Osteocyte (in vitro differentiated cells): Measurements from ENCODE around the gene TUBGCP2. TPM values are rescaled to one million over a fixed set of nuclear protein-coding genes. Genes with fewer than 3 reads are reported as not detected.
A peak's percentile ranks its signal among the peaks of the same experiment; 100 is the strongest.

ENCODE experiments used
- DNase-seq: peaks from one replicate; pipeline ENCODE4 v3.0.0; 2021; ENCODE audit warnings: mixed read lengths; ENCODE audit not compliant: unreplicated experiment; ENCODE audit errors: extremely low spot score
- H3K27ac Mint-ChIP-seq: one replicate; pipeline ENCODE4 v1.8.0; 2021; ENCODE audit warnings: mild to moderate bottlenecking, mixed read lengths; ENCODE audit not compliant: unreplicated experiment
- H3K27me3 Mint-ChIP-seq: one replicate; pipeline ENCODE4 v1.8.0; 2021; ENCODE audit warnings: mixed read lengths; ENCODE audit not compliant: unreplicated experiment
- H3K36me3 Mint-ChIP-seq: one replicate; pipeline ENCODE4 v1.8.0; 2021; ENCODE audit warnings: mixed read lengths; ENCODE audit not compliant: unreplicated experiment
- H3K4me1 Mint-ChIP-seq: one replicate; pipeline ENCODE4 v1.8.0; 2021; ENCODE audit warnings: mixed read lengths; ENCODE audit not compliant: unreplicated experiment
- H3K4me3 Mint-ChIP-seq: one replicate; pipeline ENCODE4 v1.8.0; 2021; ENCODE audit warnings: mild to moderate bottlenecking, moderate library complexity, mixed read lengths; ENCODE audit not compliant: unreplicated experiment
- H3K9me3 Mint-ChIP-seq: one replicate; pipeline ENCODE4 v1.8.0; 2021; ENCODE audit warnings: mixed read lengths; ENCODE audit not compliant: unreplicated experiment
- CTCF ChIP-seq: fragments of 200-600 bp; sonication (generic); IDR thresholded peaks from 2 replicates; pipeline ENCODE4 v1.5.0; 2021; ENCODE audit warnings: antibody characterized with exemption, mild to moderate bottlenecking, moderate library complexity
- total RNA-seq: library from RNA; stranded (reverse); gene quantifications from 2 replicates; pipeline ENCODE4 v1.2.1, GENCODE V29; 2021

Gene TUBGCP2
- total RNA-seq, 1 donor from 2014 or later, result 75.2 TPM

GRCh38 chr10:133307776-133308420 lies 774 bp downstream of the TUBGCP2 start:
- Mint-ChIP-seq H3K36me3 (peaks cover 13% of the 10 kb centered on the region), H3K27me3 (no peaks in the 10 kb centered on the region), H3K4me1 (peaks cover 17% of the 10 kb centered on the region), H3K9me3 (no peaks in the 10 kb centered on the region), H3K27ac (peak overlapping the region; percentile 97), H3K4me3 (peak overlapping the region; percentile 90)
- DNase-seq, result no peak
- peak; percentile 71 for TF ChIP-seq CTCF

GRCh38 chr10:133306941-133307379 lies 1.7 kb downstream of the TUBGCP2 start:
- Mint-ChIP-seq H3K36me3 (peaks cover 10% of the 10 kb centered on the region), H3K9me3 (no peaks in the 10 kb centered on the region), H3K27me3 (no peaks in the 10 kb centered on the region), H3K4me3 (peak overlapping the region; percentile 90), H3K27ac (peak overlapping the region; percentile 97), H3K4me1 (peaks cover 17% of the 10 kb centered on the region)
- TF ChIP-seq CTCF, result no peak
- DNase-seq, result no peak

GRCh38 chr10:133306097-133306476 lies 2.6 kb downstream of the TUBGCP2 start:
- no peaks in the 10 kb centered on the region for H3K27me3 Mint-ChIP-seq
- H3K4me3 Mint-ChIP-seq, result peak overlapping the region; percentile 35
- no peaks in the 10 kb centered on the region for H3K9me3 Mint-ChIP-seq
- no peak overlapping the region for H3K27ac Mint-ChIP-seq
- DNase-seq, result no peak
- peaks cover 10% of the 10 kb centered on the region for H3K36me3 Mint-ChIP-seq
- no peak for TF ChIP-seq CTCF
- H3K4me1 Mint-ChIP-seq, result peaks cover 17% of the 10 kb centered on the region

GRCh38 chr10:133303206-133303605 lies 5.5 kb downstream of the TUBGCP2 start:
- Mint-ChIP-seq H3K4me3 (no peak overlapping the region), H3K27me3 (no peaks in the 10 kb centered on the region), H3K9me3 (no peaks in the 10 kb centered on the region), H3K27ac (no peak overlapping the region), H3K36me3 (peaks cover 26% of the 10 kb centered on the region), H3K4me1 (peaks cover 17% of the 10 kb centered on the region)
- no peak for TF ChIP-seq CTCF
- no peak for DNase-seq

GRCh38 chr10:133302230-133302629 lies 6.4 kb downstream of the TUBGCP2 start:
- no peak for DNase-seq
- H3K27me3 Mint-ChIP-seq, result no peaks in the 10 kb centered on the region
- no peak overlapping the region for H3K27ac Mint-ChIP-seq
- H3K4me3 Mint-ChIP-seq, result no peak overlapping the region
- no peak for TF ChIP-seq CTCF
- H3K36me3 Mint-ChIP-seq, result peaks cover 35% of the 10 kb centered on the region
- peaks cover 8% of the 10 kb centered on the region for H3K4me1 Mint-ChIP-seq
- H3K9me3 Mint-ChIP-seq, result no peaks in the 10 kb centered on the region
